Immature natural killer cell (primary cell): ENCODE results near the gene FBXO38. TPM values are rescaled to one million over a fixed set of nuclear protein-coding genes. Genes with fewer than 3 reads are reported as not detected.

Experiments
- DNase-seq, 3 donors: peaks; one replicate each; pipeline ENCODE4 v3.0.0; 2022; ENCODE audit warnings: mixed read lengths in 1 of 3
- H3K27ac Mint-ChIP-seq, 6 donors: one replicate each; pipeline ENCODE4 v1.8.0; 2020; ENCODE audit warnings: mixed read lengths in 6 of 6, mild to moderate bottlenecking in 5 of 6, inconsistent platforms in 4 of 6, moderate library complexity in 3 of 6
- H3K27me3 Mint-ChIP-seq, 3 donors: one replicate each; pipeline ENCODE4 v1.8.0; 2020 to 2021; ENCODE audit warnings: low read depth in 3 of 3, mild to moderate bottlenecking in 3 of 3, mixed read lengths in 3 of 3, moderate library complexity in 3 of 3, inconsistent platforms in 1 of 3
- H3K36me3 Mint-ChIP-seq, 3 donors: one replicate each; pipeline ENCODE4 v1.8.0; 2020; ENCODE audit warnings: mixed read lengths in 3 of 3, inconsistent platforms in 2 of 3, mild to moderate bottlenecking in 2 of 3
- H3K4me1 Mint-ChIP-seq, 2 donors: one replicate each; pipeline ENCODE4 v1.8.0; 2020; ENCODE audit warnings: inconsistent platforms in 2 of 2, mild to moderate bottlenecking in 2 of 2, mixed read lengths in 2 of 2, moderate library complexity in 1 of 2
- H3K4me3 Mint-ChIP-seq, 5 donors: one replicate each; pipeline ENCODE4 v1.8.0; 2020; ENCODE audit warnings: mild to moderate bottlenecking in 5 of 5, mixed read lengths in 5 of 5, inconsistent platforms in 3 of 5, moderate library complexity in 3 of 5
- H3K9me3 Mint-ChIP-seq, 6 donors: one replicate each; pipeline ENCODE4 v1.8.0; 2020; ENCODE audit warnings: mild to moderate bottlenecking in 6 of 6, mixed read lengths in 6 of 6, inconsistent platforms in 4 of 6, moderate library complexity in 3 of 6
- polyA plus RNA-seq, 3 donors: library from polyadenylated mRNA; unstranded; fragments of 300-500 nt; fragmentation: Illumina TruSeq; gene quantifications; one replicate each; pipeline ENCODE4 v1.2.3, GENCODE V29; 2021

The FBXO38 gene
- polyA plus RNA-seq, 3 donors from 2014 or later: 6.4 to 33.4 (median 10.0) TPM

DNA sequence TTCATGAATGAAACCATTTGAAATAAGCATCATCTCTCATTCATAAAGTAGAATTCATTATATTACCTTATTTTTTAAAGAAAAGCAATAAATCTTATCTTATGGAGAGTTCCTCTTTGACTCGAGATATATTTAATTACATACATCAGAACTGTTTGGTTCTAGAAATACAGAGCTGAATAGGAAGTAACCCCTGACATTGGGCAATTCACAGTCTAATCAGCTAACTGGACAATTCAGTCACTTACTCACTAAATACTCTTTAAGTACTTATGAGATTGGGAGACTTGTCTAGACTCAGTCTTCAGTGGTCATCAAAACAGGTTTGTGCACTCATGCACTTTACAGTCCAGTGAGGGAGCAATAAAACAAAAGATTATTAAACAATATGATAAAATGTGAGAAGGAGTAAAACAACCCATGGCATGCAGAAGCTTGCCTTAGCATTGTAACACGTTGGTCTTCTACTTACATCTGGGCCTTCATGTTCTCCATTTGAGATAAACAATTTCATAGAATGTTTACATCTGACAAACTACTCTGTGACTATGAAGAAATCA lies 11.5 kb upstream of the FBXO38 start:
- DNase-seq: no peak

DNA sequence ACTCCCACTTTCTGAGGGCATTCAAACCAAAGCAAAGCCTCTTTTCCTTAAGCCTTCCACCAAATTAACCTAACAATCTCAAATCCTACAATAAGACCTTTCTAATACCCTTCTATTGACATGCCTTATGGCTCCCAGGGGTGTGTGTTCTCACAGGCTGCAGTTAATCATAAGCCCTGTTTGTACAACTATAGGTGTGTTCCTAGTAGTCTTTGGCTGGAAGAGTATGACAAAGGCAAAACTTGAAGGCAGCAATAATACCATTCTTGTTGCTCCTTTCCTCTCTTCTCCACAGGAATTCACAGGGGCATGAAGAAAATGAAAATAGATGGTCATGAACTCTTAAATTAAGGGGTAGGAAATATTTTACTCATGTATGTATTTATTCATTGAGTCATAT lies 10.9 kb upstream of the FBXO38 start:
- Mint-ChIP-seq H3K27ac (no peak overlapping the region), H3K36me3 (peaks cover 9 to 14% (median 11%) of the 10 kb centered on the region in 3 donors), H3K9me3 (peaks cover 0 to 17% (median 6%) of the 10 kb centered on the region in 6 donors), H3K27me3 (peaks cover 0 to 2% (median 0%) of the 10 kb centered on the region in 3 donors), H3K4me1 (no peaks in the 10 kb centered on the region), H3K4me3 (no peak overlapping the region)
- DNase-seq: no peak

More for the DNA sequence above, 11.5 kb upstream of the FBXO38 start:
- no peaks in the 10 kb centered on the region for H3K4me1 Mint-ChIP-seq
- peaks cover 0 to 18% (median 6%) of the 10 kb centered on the region in 6 donors for H3K9me3 Mint-ChIP-seq
- H3K36me3 Mint-ChIP-seq: peaks cover 7 to 9% (median 9%) of the 10 kb centered on the region in 3 donors
- peaks cover 0 to 2% (median 0%) of the 10 kb centered on the region in 3 donors for H3K27me3 Mint-ChIP-seq
- no peak overlapping the region for H3K4me3 Mint-ChIP-seq
- no peak overlapping the region for H3K27ac Mint-ChIP-seq

DNA sequence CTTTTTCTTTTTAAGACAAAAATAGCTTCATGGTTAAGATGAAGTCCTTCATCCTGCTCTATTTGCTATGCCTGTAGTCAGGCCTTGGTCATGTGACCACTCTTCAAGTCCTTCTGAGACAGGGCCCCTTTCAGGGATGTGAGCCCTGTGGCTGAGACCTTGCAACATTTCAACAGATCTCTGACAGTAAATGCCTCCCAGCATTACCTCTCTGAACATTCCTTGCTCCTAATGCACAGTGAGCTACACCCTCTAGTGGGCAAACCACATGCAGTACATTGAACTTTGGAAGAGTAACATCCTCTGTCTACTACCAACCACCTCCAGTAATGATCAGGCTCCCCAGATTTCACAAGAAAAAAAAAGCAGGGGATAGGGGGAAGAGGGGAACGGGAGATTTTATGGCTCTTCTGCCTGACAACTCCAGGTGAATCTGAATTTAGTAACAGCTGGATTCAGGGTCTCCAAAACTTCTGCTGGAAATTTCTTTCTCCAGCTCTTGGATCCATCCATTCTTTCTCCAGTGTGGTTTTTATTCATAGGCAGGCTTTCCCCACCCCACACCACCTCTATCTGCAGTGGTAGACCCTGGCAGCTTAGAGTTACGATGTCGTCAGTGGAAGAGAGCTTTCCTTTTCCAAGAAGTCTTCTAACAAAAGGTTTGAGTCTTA lies 8.9 kb upstream of the FBXO38 start:
- Mint-ChIP-seq H3K4me1 (no peaks in the 10 kb centered on the region), H3K27ac (no peak overlapping the region), H3K36me3 (peaks cover 8 to 19% (median 19%) of the 10 kb centered on the region in 3 donors), H3K4me3 (no peak overlapping the region), H3K27me3 (no peaks in the 10 kb centered on the region), H3K9me3 (peaks cover 0 to under 1% (median 0%) of the 10 kb centered on the region in 6 donors)
- DNase-seq: no peak

DNA sequence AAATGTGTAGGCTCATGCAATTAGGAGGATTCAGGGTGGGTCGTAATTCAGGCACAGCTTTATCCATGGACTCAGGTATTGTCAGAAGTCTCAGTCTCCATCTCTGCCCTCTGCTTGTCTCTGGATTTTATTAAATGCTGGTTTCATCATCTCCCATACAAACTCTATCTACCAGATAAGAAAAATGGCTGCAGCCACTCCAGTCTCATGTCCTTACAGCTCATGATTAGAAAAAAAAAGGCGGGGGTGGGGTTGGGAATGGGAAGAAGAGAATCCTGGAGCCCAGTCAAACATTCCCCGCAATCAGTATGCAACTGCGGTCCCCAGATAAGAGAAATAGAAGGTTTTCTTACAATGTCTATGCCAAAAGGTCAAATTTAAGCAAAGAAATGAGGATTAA lies 7.6 kb upstream of the FBXO38 start:
- Mint-ChIP-seq H3K4me1 (no peaks in the 10 kb centered on the region), H3K27me3 (no peaks in the 10 kb centered on the region), H3K36me3 (peaks cover 8 to 18% (median 18%) of the 10 kb centered on the region in 3 donors), H3K4me3 (no peak overlapping the region), H3K9me3 (no peaks in the 10 kb centered on the region), H3K27ac (no peak overlapping the region)
- no peak for DNase-seq

DNA sequence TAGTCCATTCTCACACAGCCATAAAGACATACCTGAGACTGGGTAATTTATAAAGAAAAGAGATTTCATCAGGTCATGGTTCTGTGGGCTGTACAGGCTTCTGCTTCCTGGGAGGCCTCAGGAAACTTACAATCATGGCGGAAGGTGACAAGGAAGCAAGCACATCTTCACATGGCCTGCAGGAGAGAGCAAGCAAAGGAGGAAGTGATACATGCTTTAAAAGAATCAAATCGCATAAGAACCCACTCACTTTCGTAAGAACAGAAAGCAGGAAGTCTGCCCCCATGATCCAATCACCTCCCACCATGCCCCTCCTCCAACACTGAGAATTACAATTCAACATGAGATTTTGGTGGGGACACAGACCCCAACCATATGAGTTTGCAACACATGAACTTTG lies 5.1 kb upstream of the FBXO38 start:
- Mint-ChIP-seq H3K4me3 (no peak overlapping the region), H3K27ac (no peak overlapping the region), H3K36me3 (peaks cover 8 to 18% (median 18%) of the 10 kb centered on the region in 3 donors), H3K27me3 (peaks cover 0 to 1% (median under 1%) of the 10 kb centered on the region in 3 donors), H3K9me3 (no peaks in the 10 kb centered on the region), H3K4me1 (peaks cover 9 to 12% of the 10 kb centered on the region in 2 donors)
- DNase-seq: no peak

DNA sequence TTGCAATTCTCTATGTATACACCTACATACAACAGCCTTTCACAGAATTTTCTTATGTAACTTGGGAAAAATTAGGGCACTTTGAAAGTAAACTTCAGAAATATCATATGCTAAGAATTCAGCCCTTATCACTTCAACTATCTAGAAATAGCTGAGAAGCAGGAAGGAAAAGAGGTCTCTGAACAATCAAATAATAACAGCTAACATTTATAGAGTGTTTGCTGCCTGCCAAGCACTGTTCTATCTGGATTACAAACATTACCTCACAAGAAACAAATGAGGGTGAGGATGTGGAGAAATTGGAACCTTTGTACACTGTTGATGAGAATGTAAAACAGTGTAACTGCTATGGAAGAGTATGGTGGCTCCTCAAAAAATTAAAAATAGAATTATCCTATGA lies 4.4 kb upstream of the FBXO38 start:
- H3K27me3 Mint-ChIP-seq: peaks cover 3 to 4% (median 4%) of the 10 kb centered on the region in 3 donors
- H3K27ac Mint-ChIP-seq: no peak overlapping the region
- H3K4me3 Mint-ChIP-seq: no peak overlapping the region
- H3K9me3 Mint-ChIP-seq: no peaks in the 10 kb centered on the region
- H3K4me1 Mint-ChIP-seq: peaks cover 15 to 18% of the 10 kb centered on the region in 2 donors
- peaks cover 8 to 18% (median 18%) of the 10 kb centered on the region in 3 donors for H3K36me3 Mint-ChIP-seq
- no peak for DNase-seq

DNA sequence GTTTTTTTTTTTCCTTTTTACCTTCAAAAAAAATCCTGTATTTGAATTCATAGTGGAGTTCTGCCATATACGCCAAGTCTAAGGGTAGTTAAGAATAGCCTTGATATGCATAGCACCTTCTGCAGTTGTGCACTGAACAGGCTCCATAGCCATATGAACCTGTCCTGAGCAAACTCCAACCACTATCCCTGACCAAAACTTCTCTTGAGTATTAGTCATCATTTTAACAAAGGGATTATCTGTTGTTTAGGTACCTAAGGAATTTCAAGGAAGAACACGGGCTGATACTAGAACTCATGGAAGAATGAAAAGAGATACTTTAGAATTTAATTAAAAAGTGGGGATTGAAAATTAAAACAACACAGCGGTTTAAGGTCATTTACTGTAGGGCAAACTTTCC lies 1.9 kb upstream of the FBXO38 start:
- H3K27me3 Mint-ChIP-seq: peaks cover 4% of the 10 kb centered on the region in 3 donors
- peak overlapping the region in 1 of 5 donors; percentile 29 for H3K4me3 Mint-ChIP-seq
- no peak for DNase-seq
- no peaks in the 10 kb centered on the region for H3K9me3 Mint-ChIP-seq
- peaks cover 38 to 44% of the 10 kb centered on the region in 2 donors for H3K4me1 Mint-ChIP-seq
- H3K27ac Mint-ChIP-seq: no peak overlapping the region
- H3K36me3 Mint-ChIP-seq: peaks cover 8 to 17% (median 16%) of the 10 kb centered on the region in 3 donors

DNA sequence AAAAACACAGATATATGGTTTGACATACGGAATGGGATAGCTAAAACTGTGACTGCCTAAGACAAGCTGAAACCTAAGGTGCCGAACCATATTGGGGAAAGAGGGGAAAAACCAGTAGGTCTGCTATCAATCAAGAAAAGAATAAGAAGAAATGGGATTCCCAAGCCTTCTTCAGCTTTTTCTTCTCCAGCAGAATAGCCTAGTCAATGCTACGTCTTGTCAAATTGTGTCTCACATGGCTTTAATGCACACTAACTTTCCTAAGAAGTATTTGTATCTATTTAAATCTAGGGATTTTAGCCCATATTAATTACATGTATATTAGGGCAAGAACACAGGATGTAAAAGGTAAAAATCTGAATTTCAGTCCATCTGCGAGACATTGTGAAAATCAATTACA lies 797 bp upstream of the FBXO38 start:
- no peak for DNase-seq
- Mint-ChIP-seq H3K36me3 (peaks cover 3 to 13% (median 8%) of the 10 kb centered on the region in 3 donors), H3K27me3 (peaks cover 4% of the 10 kb centered on the region in 3 donors), H3K4me1 (peaks cover 43 to 51% of the 10 kb centered on the region in 2 donors), H3K27ac (peak overlapping the region; percentile 92 to 99 (median 96)), H3K4me3 (peak overlapping the region; percentile 88 to 94 (median 91)), H3K9me3 (no peaks in the 10 kb centered on the region)

DNA sequence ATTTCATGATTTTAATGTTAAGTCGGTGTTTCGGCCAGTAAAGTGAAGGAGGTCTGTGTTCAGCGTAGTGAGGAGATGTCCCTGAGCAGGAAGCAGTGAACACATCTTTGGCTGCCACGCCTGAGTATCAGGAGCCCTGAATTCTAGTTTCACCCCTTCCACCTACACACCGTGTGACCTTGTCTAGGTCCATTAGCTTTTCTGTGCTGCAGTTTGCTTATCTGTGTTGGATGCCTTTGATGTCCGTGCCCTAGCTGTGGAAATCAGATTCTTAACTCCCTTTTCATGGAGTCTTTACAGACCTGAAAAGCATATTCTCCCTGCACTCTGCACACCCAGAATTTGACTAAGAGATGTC lies 601 bp downstream of the FBXO38 start:
- no peak for DNase-seq
- peaks cover 4 to 5% (median 4%) of the 10 kb centered on the region in 3 donors for H3K27me3 Mint-ChIP-seq
- H3K4me3 Mint-ChIP-seq: peak overlapping the region; percentile 88 to 94 (median 91)
- H3K9me3 Mint-ChIP-seq: no peaks in the 10 kb centered on the region
- H3K27ac Mint-ChIP-seq: peak overlapping the region; percentile 92 to 99 (median 96)
- peaks cover 0 to 4% (median 0%) of the 10 kb centered on the region in 3 donors for H3K36me3 Mint-ChIP-seq
- H3K4me1 Mint-ChIP-seq: peaks cover 49 to 58% of the 10 kb centered on the region in 2 donors

DNA sequence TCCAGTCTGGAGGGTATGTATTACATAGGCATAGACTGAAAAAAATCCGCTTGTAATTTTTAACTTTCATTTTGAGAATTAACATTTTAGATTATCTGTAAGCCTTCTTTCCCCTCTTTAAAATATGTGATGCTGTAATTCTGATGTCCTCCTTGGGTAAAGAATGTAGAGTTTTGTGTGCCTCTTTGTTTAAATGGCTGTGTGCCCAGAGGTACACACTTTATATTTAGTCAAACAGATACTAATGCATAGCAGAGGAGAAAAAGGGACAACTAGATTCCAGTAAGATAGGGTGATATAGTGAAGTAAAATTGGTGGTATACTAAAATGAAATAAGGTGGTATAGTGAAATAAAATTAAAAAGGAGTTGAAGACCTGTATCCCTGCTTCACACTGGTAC lies 1.3 kb downstream of the FBXO38 start:
- Mint-ChIP-seq H3K36me3 (peaks cover 0 to 4% (median 0%) of the 10 kb centered on the region in 3 donors), H3K4me3 (peak overlapping the region; percentile 88 to 94 (median 91)), H3K9me3 (no peaks in the 10 kb centered on the region), H3K4me1 (peaks cover 49 to 58% of the 10 kb centered on the region in 2 donors), H3K27me3 (peaks cover 4 to 5% (median 4%) of the 10 kb centered on the region in 3 donors), H3K27ac (peak overlapping the region; percentile 92 to 99 (median 96))
- no peak for DNase-seq

DNA sequence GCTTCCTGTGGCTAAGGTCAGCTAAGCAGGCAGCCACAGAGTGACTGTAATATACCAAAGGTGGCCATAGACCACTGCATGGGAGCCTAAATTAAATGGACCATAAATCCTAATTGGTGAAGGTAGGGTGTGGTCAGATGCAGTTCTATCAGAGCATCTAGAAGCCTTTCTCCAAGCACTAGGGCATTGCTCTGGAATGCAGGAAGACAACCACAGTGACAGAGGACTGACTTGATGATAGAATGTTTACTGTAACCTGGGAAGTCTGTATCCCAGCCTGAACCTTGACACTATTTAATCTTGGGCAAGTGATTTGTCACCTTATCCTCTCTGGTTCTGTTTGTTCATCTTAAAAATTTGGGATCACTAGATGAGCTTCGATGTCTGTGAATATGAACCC lies 2.3 kb downstream of the FBXO38 start:
- Mint-ChIP-seq H3K9me3 (no peaks in the 10 kb centered on the region), H3K27ac (peak overlapping the region in 5 of 6 donors; percentile 33 to 99 (median 94)), H3K4me3 (peak overlapping the region in 3 of 5 donors; percentile 6 to 91 (median 50)), H3K4me1 (peaks cover 55 to 66% of the 10 kb centered on the region in 2 donors), H3K36me3 (peaks cover 0 to 4% (median 0%) of the 10 kb centered on the region in 3 donors), H3K27me3 (peaks cover 4 to 5% (median 4%) of the 10 kb centered on the region in 3 donors)
- DNase-seq: no peak

DNA sequence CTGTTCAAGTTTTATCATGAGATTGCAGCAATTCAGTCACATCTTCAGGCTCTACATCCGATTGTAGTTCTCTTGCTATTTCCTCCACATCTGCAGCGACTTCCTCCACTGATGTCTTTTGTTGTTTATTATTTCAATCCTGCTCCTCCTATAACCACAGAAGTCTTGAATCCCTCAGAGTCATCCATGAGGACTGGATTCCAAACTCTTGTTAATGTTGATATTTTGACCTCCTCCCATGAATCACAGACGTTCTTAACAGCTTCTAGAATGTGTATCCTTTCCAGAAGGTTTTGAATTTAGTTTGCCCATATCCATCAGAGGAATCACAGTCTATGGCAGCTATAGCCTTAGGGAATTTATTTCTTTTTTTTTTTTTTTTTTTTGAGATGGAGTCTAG lies 3.6 kb downstream of the FBXO38 start:
- H3K4me3 Mint-ChIP-seq: no peak overlapping the region
- DNase-seq: no peak
- H3K9me3 Mint-ChIP-seq: no peaks in the 10 kb centered on the region
- peaks cover 0 to 4% (median 0%) of the 10 kb centered on the region in 3 donors for H3K36me3 Mint-ChIP-seq
- H3K27ac Mint-ChIP-seq: peak overlapping the region in 3 of 6 donors; percentile 20 to 60 (median 39)
- H3K27me3 Mint-ChIP-seq: peaks cover 4 to 5% (median 4%) of the 10 kb centered on the region in 3 donors
- peaks cover 64 to 78% of the 10 kb centered on the region in 2 donors for H3K4me1 Mint-ChIP-seq

DNA sequence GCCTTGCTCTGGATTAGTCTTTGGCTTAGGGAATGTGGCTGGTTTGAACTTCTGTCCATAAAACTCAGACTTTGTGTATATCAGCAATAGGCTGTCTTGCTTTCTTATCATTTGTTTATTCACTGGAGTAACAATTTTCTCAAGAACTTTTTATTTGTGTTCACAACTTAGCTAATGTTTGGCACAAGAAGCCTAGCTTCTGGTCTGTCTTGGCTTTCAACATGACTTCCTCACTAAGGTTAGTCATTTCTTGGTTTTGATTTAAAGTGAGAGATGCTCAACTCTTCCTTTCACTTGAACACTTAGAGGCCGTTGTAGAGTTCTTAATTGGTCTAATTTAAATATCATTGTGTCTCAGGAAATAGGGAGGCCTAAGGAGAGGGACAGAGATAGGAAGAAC lies 4.9 kb downstream of the FBXO38 start:
- peaks cover 63 to 80% of the 10 kb centered on the region in 2 donors for H3K4me1 Mint-ChIP-seq
- DNase-seq: no peak
- H3K9me3 Mint-ChIP-seq: no peaks in the 10 kb centered on the region
- peaks cover 0 to 4% (median 0%) of the 10 kb centered on the region in 3 donors for H3K36me3 Mint-ChIP-seq
- no peak overlapping the region for H3K4me3 Mint-ChIP-seq
- peaks cover 3 to 4% (median 4%) of the 10 kb centered on the region in 3 donors for H3K27me3 Mint-ChIP-seq
- H3K27ac Mint-ChIP-seq: peak overlapping the region in 1 of 6 donors; percentile 47

DNA sequence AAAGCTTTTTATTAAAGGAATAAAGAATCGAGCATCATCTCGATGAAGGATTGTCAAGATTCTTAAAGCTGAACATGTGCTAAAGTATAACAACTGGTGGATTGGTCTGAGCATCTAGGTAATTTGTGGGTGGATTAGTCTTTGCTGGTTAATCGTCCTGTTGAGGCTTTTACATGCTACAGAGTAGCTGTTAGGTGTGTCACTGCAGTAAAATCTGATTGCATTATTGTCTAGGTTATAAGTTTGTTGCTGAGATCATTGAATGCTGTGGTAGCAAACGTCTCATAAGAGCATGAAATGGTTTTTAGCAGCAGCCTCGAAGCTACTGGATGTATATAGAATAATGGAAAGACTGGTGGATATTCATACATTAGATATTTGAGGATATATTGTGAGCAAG lies 7.2 kb downstream of the FBXO38 start:
- Mint-ChIP-seq H3K27ac (peak overlapping the region in 2 of 6 donors; percentile 11 to 50), H3K4me1 (peaks cover 49 to 72% of the 10 kb centered on the region in 2 donors), H3K36me3 (peaks cover 0 to 4% (median 4%) of the 10 kb centered on the region in 3 donors), H3K4me3 (no peak overlapping the region), H3K27me3 (peaks cover 0 to 1% (median 0%) of the 10 kb centered on the region in 3 donors), H3K9me3 (no peaks in the 10 kb centered on the region)
- DNase-seq: no peak
